Neutrophil (primary cell): ENCODE results near the gene SLC9A3.

Source experiments
- H3K27ac ChIP-seq: fragments of 200-600 bp; sonication (generic); 2 replicates; pipeline ENCODE4 v1.5.1; 2016; ENCODE audit warnings: mild to moderate bottlenecking, moderate library complexity
- H3K27me3 ChIP-seq: fragments of 200-600 bp; sonication (generic); 2 replicates; pipeline ENCODE4 v1.6.0; 2016; ENCODE audit warnings: mild to moderate bottlenecking
- H3K36me3 ChIP-seq: fragments of 200-600 bp; sonication (generic); 2 replicates; pipeline ENCODE4 v1.5.1; 2017
- H3K4me1 ChIP-seq, 2 experiments: fragments of 200-600 bp in 1 of 2; sonication (generic) in 1 of 2; 1 replicate in 1 of 2; 2 replicates in 1 of 2; pipeline versions ENCODE4 v1.5.1 to v1.6.1; 2013 to 2016; ENCODE audit warnings: low read depth in 1 of 2, low read length in 1 of 2, mild to moderate bottlenecking in 1 of 2, moderate library complexity in 1 of 2; ENCODE audit not compliant: control insufficient read depth in 1 of 2, insufficient read depth in 1 of 2
- H3K4me3 ChIP-seq, 2 experiments: fragments of 200-600 bp in 1 of 2; sonication (generic) in 1 of 2; 1 replicate in 1 of 2; 2 replicates in 1 of 2; pipeline ENCODE4 v1.5.1; 2013 to 2016; ENCODE audit warnings: low read depth in 1 of 2, low read length in 1 of 2, mild to moderate bottlenecking in 1 of 2, moderate library complexity in 1 of 2
- H3K9me3 ChIP-seq: fragments of 200-600 bp; sonication (generic); 2 replicates; pipeline ENCODE4 v1.5.1; 2016
- CTCF ChIP-seq: fragments of 200-600 bp; sonication (generic); IDR thresholded peaks from 2 replicates; pipeline ENCODE4 v1.5.1; 2016; ENCODE audit warnings: antibody characterized with exemption

Gene SLC9A3

GRCh38 chr5:463301-463700 is 60.9 kb downstream of the SLC9A3 start:
- Histone ChIP-seq H3K9me3 (no peaks in the 10 kb centered on the region), H3K27ac (peak overlapping the region; percentile 6), H3K27me3 (no peaks in the 10 kb centered on the region), H3K4me1 (no peaks in the 10 kb centered on the region), H3K36me3 (peaks cover 92% of the 10 kb centered on the region), H3K4me3 (no peak overlapping the region)
- TF ChIP-seq CTCF = no peak

- H3K9me3 ChIP-seq = no peaks in the 10 kb centered on the region
- H3K27ac ChIP-seq = no peak overlapping the region
- no peak overlapping the region for H3K4me3 ChIP-seq
- H3K27me3 ChIP-seq = no peaks in the 10 kb centered on the region
- no peak for TF ChIP-seq CTCF
- no peaks in the 10 kb centered on the region for H3K4me1 ChIP-seq
- H3K36me3 ChIP-seq = peaks cover 98% of the 10 kb centered on the region
Observed at GRCh38 chr5:462051-462481, 62.2 kb downstream of the SLC9A3 start.

- peaks cover 98% of the 10 kb centered on the region for H3K36me3 ChIP-seq
Observed at GRCh38 chr5:460273-460625, 64.0 kb downstream of the SLC9A3 start.

GRCh38 chr5:459562-460272 is 64.5 kb downstream of the SLC9A3 start:
- no peak for TF ChIP-seq CTCF
- H3K27me3 ChIP-seq = no peaks in the 10 kb centered on the region
- peaks cover 98% of the 10 kb centered on the region for H3K36me3 ChIP-seq
- H3K4me1 ChIP-seq = no peaks in the 10 kb centered on the region
- H3K9me3 ChIP-seq = no peaks in the 10 kb centered on the region
- no peak overlapping the region for H3K27ac ChIP-seq
- H3K4me3 ChIP-seq = no peak overlapping the region

More at GRCh38 chr5:460273-460625, 64.0 kb downstream of the SLC9A3 start:
- H3K4me1 ChIP-seq = no peaks in the 10 kb centered on the region
- TF ChIP-seq CTCF = no peak
- H3K9me3 ChIP-seq = no peaks in the 10 kb centered on the region
- H3K4me3 ChIP-seq = no peak overlapping the region
- no peaks in the 10 kb centered on the region for H3K27me3 ChIP-seq
- no peak overlapping the region for H3K27ac ChIP-seq

GRCh38 chr5:458547-459353 is 65.5 kb downstream of the SLC9A3 start:
- TF ChIP-seq CTCF = no peak
- Histone ChIP-seq H3K27me3 (no peaks in the 10 kb centered on the region), H3K36me3 (peaks cover 97% of the 10 kb centered on the region), H3K9me3 (no peaks in the 10 kb centered on the region), H3K27ac (no peak overlapping the region), H3K4me3 (no peak overlapping the region), H3K4me1 (no peaks in the 10 kb centered on the region)
